Stimulated activated CD8-positive, alpha-beta memory T cell treated with anti-CD3 and anti-CD28 coated beads, Interleukin-12 subunit alpha, Interleukin-12 subunit beta, amount 100 ng/mL, for 4 hours (primary cell): ENCODE data around the gene ARHGAP4.

Source experiments
- DNase-seq: peaks from one replicate; pipeline ENCODE4 v3.0.0-alpha.2; 2020; ENCODE audit warnings: low read depth

ARHGAP4 gene

GRCh38 chrX:153905481-153906095, 20.5 kb downstream of the ARHGAP4 start:
- DNase-seq, result no peak

- no peak for DNase-seq
Observed at GRCh38 chrX:153903991-153904957, 21.8 kb downstream of the ARHGAP4 start, which contains the start of gene AVPR2. AVPR2 (plus strand) TSS chrX:153904673; CDS start chrX:153905146, 473 bp downstream.

- DNase-seq, result no peak
Observed at GRCh38 chrX:153903238-153903980, 22.7 kb downstream of the ARHGAP4 start.

DNA sequence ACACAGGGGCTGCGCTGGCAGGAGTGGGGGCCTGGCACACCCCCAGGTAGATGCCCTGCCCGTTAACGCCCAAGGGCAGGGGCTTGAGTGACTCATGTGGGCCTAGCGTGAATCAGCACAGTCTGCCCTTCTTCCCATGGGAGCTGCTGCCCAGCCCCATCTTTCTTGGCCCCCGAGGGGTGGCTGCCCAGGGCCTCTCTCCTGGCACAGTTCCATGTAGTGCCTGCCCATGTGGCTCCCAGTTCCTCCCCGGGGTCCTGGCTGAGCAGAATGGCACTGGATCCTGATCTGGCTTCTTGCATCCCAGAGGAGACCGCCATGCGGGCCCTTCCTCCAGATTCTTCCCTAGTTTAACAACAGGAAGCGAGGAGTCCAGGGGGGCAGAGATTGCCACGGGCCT, 23.7 kb downstream of the ARHGAP4 start:
- no peak for DNase-seq

GRCh38 chrX:153901753-153902140, 24.3 kb downstream of the ARHGAP4 start:
- no peak for DNase-seq

DNA sequence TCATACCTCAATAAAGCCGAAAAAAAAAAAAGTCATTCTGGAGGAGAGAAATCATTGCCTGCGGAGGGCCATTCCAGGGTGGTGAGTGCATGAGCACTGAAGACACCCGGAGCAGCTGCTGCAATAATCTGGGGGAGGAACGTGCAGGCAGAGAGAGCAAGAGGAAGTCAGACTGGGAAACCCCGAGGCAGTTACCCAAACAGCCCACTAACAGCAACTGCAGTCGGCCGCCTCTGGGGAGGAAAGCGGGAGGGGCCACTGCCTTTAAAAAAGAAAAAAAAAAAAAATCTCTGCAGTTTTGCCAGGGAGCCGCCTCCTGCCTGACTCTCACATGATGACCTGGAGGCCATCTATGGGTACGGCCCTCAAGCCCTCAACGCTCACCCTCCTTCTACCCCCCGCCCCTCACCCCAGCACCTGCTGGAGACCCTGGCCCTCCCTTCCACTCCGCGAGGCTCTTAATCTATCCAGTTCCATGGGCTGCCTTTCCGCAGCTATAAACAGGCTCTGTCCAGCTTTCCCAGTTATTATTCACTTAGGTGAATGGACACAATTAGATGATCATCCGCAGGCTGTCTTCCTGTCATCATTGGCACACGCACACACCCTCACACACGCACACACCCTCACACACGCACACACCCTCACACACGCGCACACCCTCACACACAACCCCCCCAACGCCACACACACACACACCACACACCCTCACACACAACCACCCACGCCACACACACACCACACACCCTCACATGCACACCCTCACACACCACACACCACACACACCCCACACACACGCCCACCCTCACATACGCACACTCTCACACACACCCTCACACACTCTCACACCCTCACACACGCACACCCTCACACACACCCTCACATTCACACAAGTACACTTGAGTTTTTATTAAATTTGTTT, 25.0 kb downstream of the ARHGAP4 start:
- DNase-seq, result no peak

GRCh38 chrX:153897899-153898298, 28.2 kb downstream of the ARHGAP4 start:
- DNase-seq, result no peak

DNA sequence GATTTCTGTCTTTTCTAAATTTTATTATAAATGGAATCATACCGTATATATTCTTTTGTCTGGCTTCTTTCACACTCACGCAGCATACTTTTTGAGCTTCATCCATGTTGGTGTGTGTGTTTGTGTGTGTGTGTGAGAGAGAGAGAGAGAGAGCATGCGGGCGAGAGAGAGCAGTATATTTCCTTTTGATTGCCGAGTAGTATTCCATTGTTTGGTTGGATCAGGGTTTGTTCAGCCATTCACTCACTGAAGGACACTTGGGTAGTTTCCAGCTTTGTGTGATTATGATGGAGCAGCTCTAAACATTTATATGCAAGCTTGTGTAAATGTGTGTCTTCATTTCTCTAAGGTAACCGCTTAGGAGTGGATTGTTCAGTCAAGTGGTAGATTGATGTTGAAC, 36.9 kb downstream of the ARHGAP4 start:
- no peak for DNase-seq

GRCh38 chrX:153888344-153888743, 37.7 kb downstream of the ARHGAP4 start:
- DNase-seq, result no peak

GRCh38 chrX:153887385-153887784, 38.7 kb downstream of the ARHGAP4 start:
- DNase-seq, result no peak

DNA sequence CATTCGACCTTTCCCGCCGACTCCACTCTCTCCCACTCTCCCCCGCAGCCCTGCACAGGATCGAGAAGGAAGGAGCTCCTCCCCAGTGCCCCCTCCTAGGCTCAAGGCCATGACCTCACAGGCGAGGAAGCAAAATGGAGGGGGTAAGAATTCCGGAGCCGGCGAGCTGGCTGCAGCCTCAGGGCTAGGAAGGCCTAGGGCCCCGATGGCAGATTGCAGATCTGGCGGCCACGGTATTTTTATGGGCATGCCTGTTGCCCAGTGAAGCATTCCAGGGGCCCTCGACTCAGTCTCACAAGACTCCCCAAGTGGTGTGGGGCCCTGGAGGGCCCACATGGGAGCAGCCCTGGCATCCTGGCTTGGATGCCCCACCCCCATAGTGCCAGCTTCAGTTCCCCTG, 39.1 kb downstream of the ARHGAP4 start:
- DNase-seq, result no peak

GRCh38 chrX:153885968-153886903, 39.8 kb downstream of the ARHGAP4 start, which contains the start of gene L1CAM:
L1CAM (minus strand) TSS chrX:153886173; CDS start chrX:153875836, 10,337 bp downstream.
- no peak for DNase-seq

DNA sequence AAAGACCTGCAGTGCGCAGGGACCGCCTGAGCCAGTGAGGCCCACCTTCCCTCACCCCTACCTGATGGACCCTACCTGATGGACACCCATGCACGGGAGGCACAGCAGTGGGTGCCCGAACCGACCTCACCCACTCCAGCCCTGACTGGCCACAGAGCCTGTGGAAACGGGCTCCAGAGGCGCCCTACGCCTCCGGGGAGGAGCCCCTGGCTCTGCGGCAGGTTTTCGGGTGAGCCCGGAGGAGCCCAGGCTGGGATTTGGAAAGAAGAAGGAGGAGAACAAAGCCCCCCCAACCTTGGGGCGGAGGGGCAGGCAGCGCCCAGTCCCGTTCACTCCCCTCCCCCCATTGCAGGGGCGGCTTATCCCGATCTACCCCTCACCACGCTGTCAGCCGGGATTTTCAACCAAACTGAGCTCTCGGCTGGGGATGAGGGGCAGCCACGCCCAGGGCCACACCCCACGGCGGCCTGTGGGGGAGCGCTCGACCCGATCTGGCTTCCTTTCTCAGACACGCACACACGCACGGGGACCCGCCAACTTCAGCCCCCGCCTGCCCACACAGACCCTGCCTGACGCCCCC, 40.8 kb downstream of the ARHGAP4 start:
- DNase-seq, result no peak

DNA sequence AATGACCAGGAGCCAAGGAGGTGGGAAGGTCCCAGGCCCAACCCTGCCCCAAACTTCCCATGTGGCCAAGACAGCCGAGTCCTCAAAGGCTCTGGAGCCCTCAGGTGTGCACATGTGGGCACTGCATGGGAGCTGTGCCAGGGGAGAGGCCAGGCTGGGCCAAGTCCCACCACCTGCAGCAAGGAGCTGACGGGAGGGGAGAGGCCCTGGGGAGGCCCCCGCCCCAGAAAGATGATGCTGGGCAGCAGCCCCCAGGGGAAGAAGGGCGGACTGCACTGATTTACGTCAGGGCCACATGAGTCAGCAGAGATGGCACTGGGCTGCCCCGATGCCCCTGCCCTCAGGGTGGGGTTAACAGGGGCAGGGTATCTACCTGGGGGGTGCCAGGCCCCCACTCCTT, 41.5 kb downstream of the ARHGAP4 start:
- no peak for DNase-seq

- DNase-seq, result no peak
Observed at GRCh38 chrX:153884136-153884535, 41.9 kb downstream of the ARHGAP4 start.

- no peak for DNase-seq
Observed at GRCh38 chrX:153883163-153883843, 42.8 kb downstream of the ARHGAP4 start.

- DNase-seq, result no peak
Observed at GRCh38 chrX:153882557-153882956, 43.5 kb downstream of the ARHGAP4 start.

GRCh38 chrX:153882086-153882498, 44.0 kb downstream of the ARHGAP4 start:
- DNase-seq, result no peak

DNA sequence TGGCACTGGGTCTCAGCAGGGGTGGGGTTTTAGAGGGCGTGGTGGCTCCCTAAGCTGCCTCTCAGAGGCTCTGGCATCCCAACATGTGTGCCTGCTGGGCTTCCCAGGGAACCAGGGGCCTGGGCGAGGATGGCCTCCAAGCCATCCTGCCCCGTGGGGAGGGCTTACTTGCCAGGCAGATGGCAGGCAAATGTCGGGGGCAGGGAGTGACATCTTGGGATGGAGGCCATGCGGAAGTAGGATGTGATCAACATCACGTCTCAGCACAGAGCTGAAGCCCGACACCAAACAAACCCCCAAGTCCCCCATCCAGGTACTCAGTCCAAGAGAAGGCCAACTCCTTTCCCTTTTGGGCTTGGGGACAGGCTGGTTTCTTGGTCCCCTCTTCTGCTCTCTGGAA, 44.8 kb downstream of the ARHGAP4 start:
- DNase-seq, result no peak
